ENCODE results near the gene CD247.
A peak's percentile ranks its signal among the peaks of the same experiment; 100 is the strongest.

The CD247 gene

GRCh38 chr1:167512046-167512654 is 6.2 kb downstream of the CD247 start:
- H3K9me3 Mint-ChIP-seq, result no peaks in the 10 kb centered on the region
- H3K36me3 Mint-ChIP-seq (ENCODE audit: low read depth), result no peaks in the 10 kb centered on the region
- peak overlapping the region; percentile 52 for H3K27ac Mint-ChIP-seq
- TF ChIP-seq CTCF (IDR thresholded peaks at IDR 0.05), result no peak
- H3K27me3 Mint-ChIP-seq (ENCODE audit: low read depth, poor library complexity), result peaks cover 13% of the 10 kb centered on the region
- H3K4me3 Mint-ChIP-seq, result no peak overlapping the region
- no peak for DNase-seq
- peaks cover 19% of the 10 kb centered on the region for H3K4me1 Mint-ChIP-seq

- no peak for DNase-seq
- no peak overlapping the region for H3K4me3 Mint-ChIP-seq
- H3K27me3 Mint-ChIP-seq (ENCODE audit: low read depth, poor library complexity), result peaks cover 13% of the 10 kb centered on the region
- H3K27ac Mint-ChIP-seq, result no peak overlapping the region
- TF ChIP-seq CTCF (IDR thresholded peaks at IDR 0.05), result no peak
- peaks cover 13% of the 10 kb centered on the region for H3K4me1 Mint-ChIP-seq
- no peaks in the 10 kb centered on the region for H3K36me3 Mint-ChIP-seq (ENCODE audit: low read depth)
- no peaks in the 10 kb centered on the region for H3K9me3 Mint-ChIP-seq
These were observed 6.8 kb downstream of the CD247 start for GRCh38 chr1:167511374-167511986.

GRCh38 chr1:167510881-167511280 is 7.4 kb downstream of the CD247 start:
- H3K36me3 Mint-ChIP-seq (ENCODE audit: low read depth), result no peaks in the 10 kb centered on the region
- H3K27ac Mint-ChIP-seq, result no peak overlapping the region
- H3K9me3 Mint-ChIP-seq, result no peaks in the 10 kb centered on the region
- no peak for TF ChIP-seq CTCF (IDR thresholded peaks at IDR 0.05)
- no peak for DNase-seq
- peaks cover 9% of the 10 kb centered on the region for H3K27me3 Mint-ChIP-seq (ENCODE audit: low read depth, poor library complexity)
- no peak overlapping the region for H3K4me3 Mint-ChIP-seq
- peaks cover 13% of the 10 kb centered on the region for H3K4me1 Mint-ChIP-seq

- peaks cover 14% of the 10 kb centered on the region for H3K4me1 Mint-ChIP-seq
- TF ChIP-seq CTCF (IDR thresholded peaks at IDR 0.05), result no peak
- H3K4me3 Mint-ChIP-seq, result no peak overlapping the region
- peaks cover 8% of the 10 kb centered on the region for H3K27me3 Mint-ChIP-seq (ENCODE audit: low read depth, poor library complexity)
- no peak for DNase-seq
- no peak overlapping the region for H3K27ac Mint-ChIP-seq
- no peaks in the 10 kb centered on the region for H3K9me3 Mint-ChIP-seq
- H3K36me3 Mint-ChIP-seq (ENCODE audit: low read depth), result no peaks in the 10 kb centered on the region
These were observed 8.1 kb downstream of the CD247 start for GRCh38 chr1:167510244-167510643.

GRCh38 chr1:167509587-167509986 is 8.7 kb downstream of the CD247 start:
- Mint-ChIP-seq H3K4me1 (peaks cover 21% of the 10 kb centered on the region), H3K4me3 (no peak overlapping the region), H3K36me3 (ENCODE audit: low read depth) (no peaks in the 10 kb centered on the region), H3K9me3 (no peaks in the 10 kb centered on the region), H3K27ac (peak overlapping the region; percentile 15), H3K27me3 (ENCODE audit: low read depth, poor library complexity) (peaks cover 8% of the 10 kb centered on the region)
- no peak for TF ChIP-seq CTCF (IDR thresholded peaks at IDR 0.05)
- no peak for DNase-seq

- peaks cover 38% of the 10 kb centered on the region for H3K4me1 Mint-ChIP-seq
- H3K4me3 Mint-ChIP-seq, result no peak overlapping the region
- no peaks in the 10 kb centered on the region for H3K9me3 Mint-ChIP-seq
- peaks cover 7% of the 10 kb centered on the region for H3K27me3 Mint-ChIP-seq (ENCODE audit: low read depth, poor library complexity)
- no peak for TF ChIP-seq CTCF (IDR thresholded peaks at IDR 0.05)
- no peaks in the 10 kb centered on the region for H3K36me3 Mint-ChIP-seq (ENCODE audit: low read depth)
- DNase-seq, result no peak
- no peak overlapping the region for H3K27ac Mint-ChIP-seq
These were observed 10.6 kb downstream of the CD247 start for GRCh38 chr1:167507719-167508118.

All from nephron progenitor cell (in vitro differentiated cells).